OCI-LY1 (cell line): Measurements from ENCODE around the gene VEGFA.

Source experiments
- H2AFZ ChIP-seq: fragments of 200-600 bp; sonication (generic), shearing (Covaris generic); 2 replicates; pipeline ENCODE4 v1.6.0; 2014; ENCODE audit warnings: antibody characterized with exemption, mild to moderate bottlenecking, low read length
- H3F3A ChIP-seq: fragments of 200-600 bp; sonication (generic), shearing (Covaris generic); 2 replicates; pipeline ENCODE4 v1.6.0; 2014; ENCODE audit warnings: mild to moderate bottlenecking, antibody characterized with exemption, low read length, moderate library complexity; ENCODE audit not compliant: insufficient read depth
- H3K27ac ChIP-seq: fragments of 200-600 bp; sonication (generic); 2 replicates; pipeline ENCODE4 v1.5.1; 2014; ENCODE audit warnings: low read length, mixed run types, mild to moderate bottlenecking, low read depth; ENCODE audit not compliant: poor library complexity, severe bottlenecking
- H3K27me3 ChIP-seq: fragments of 200-600 bp; sonication (generic); 2 replicates; pipeline ENCODE4 v1.6.0; 2014; ENCODE audit warnings: antibody characterized with exemption, mild to moderate bottlenecking, low read length, moderate library complexity; ENCODE audit not compliant: insufficient read depth
- H3K36me3 ChIP-seq: fragments of 200-600 bp; sonication (generic); 2 replicates; pipeline ENCODE4 v1.6.1; 2014; ENCODE audit warnings: mild to moderate bottlenecking, antibody characterized with exemption, low read length, moderate library complexity, mixed read lengths; ENCODE audit not compliant: insufficient read depth
- H3K4me1 ChIP-seq: fragments of 200-600 bp; sonication (generic); 2 replicates; pipeline ENCODE4 v1.5.1; 2014; ENCODE audit warnings: mild to moderate bottlenecking, low read length, moderate library complexity; ENCODE audit not compliant: insufficient read depth, severe bottlenecking
- H3K4me2 ChIP-seq: fragments of 200-600 bp; sonication (generic), shearing (Covaris generic); 2 replicates; pipeline ENCODE4 v1.6.1; 2014; ENCODE audit warnings: low read length
- H3K4me3 ChIP-seq: fragments of 200-600 bp; sonication (generic); 2 replicates; pipeline ENCODE4 v1.5.1; 2014; ENCODE audit warnings: low read length, low read depth, mild to moderate bottlenecking, mixed read lengths; ENCODE audit not compliant: poor library complexity, severe bottlenecking
- H3K79me2 ChIP-seq: fragments of 200-600 bp; shearing (Covaris generic); 2 replicates; pipeline ENCODE4 v1.6.1; 2016; ENCODE audit warnings: mixed run types, low read length, mixed read lengths; ENCODE audit not compliant: insufficient read depth
- H3K9ac ChIP-seq: fragments of 200-600 bp; sonication (generic), shearing (Covaris generic); 2 replicates; pipeline ENCODE4 v1.6.1; 2014; ENCODE audit warnings: mild to moderate bottlenecking, low read length, mixed read lengths
- H3K9me2 ChIP-seq: fragments of 200-600 bp; sonication (generic), shearing (Covaris generic); 2 replicates; pipeline ENCODE4 v1.6.1; 2014; ENCODE audit warnings: low read depth, mild to moderate bottlenecking, low read length, mixed read lengths
- H3K9me3 ChIP-seq: fragments of 200-600 bp; shearing (Covaris generic); 2 replicates; pipeline ENCODE4 v1.6.1; 2014; ENCODE audit warnings: low read length, mixed read lengths
- H4K20me1 ChIP-seq: fragments of 200-600 bp; sonication (generic), shearing (Covaris generic); 2 replicates; pipeline ENCODE4 v1.6.0; 2016; ENCODE audit warnings: mild to moderate bottlenecking, low read length; ENCODE audit not compliant: insufficient read depth
- EZH2 ChIP-seq: fragments of 200-600 bp; sonication (generic), shearing (Covaris generic); IDR thresholded peaks from 2 replicates; pipeline ENCODE4 v1.8.0; 2017; ENCODE audit warnings: borderline replicate concordance, mixed run types, mild to moderate bottlenecking, antibody characterized with exemption, low read length, moderate library complexity, mixed read lengths
- TF ChIP-seq, protein P1 (sequence below): fragments of 200-600 bp; sonication (generic), shearing (Covaris generic); IDR thresholded peaks from 2 replicates; pipeline ENCODE4 v1.5.1; 2017; ENCODE audit warnings: mild to moderate bottlenecking, antibody characterized with exemption, low read length, moderate library complexity, mixed read lengths

Gene VEGFA

DNA sequence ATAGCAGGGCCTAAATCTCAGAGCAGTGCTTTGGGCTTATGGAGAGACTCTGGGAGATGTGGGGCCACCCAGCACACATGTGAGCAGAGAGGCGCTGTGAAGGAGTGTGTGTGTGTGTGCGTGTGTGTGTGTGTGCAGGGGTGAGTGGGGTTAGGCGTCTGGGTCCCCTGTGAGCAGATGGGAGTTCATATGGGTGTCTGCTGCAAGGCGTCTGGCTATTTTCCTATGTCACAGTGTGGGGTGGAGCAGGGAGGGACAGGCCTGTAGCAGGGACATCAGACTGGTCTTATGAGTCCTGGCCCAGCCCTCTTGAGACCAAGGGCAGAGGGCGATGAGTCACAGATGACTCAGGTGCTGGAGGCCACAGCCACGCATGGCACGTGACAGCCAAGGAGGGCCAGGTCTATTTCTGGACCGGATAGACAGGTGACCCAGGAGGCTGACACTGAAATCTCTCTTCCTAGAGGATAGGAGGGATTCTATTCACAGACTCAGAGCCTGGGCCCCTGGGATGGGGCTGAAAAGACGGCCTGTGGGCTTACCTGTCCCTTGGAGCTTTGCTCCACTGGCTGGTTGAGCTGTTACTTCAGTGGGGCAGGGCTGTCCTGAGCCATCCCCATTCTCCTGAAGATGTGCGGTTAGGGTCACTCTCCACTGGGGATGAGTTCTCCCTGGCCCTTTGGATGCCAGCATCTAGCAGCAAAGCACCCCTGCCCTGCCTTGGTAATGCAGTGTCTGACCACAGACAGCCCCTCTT is 28.9 kb downstream of the VEGFA start:
- no peak for TF ChIP-seq EZH2
- TF ChIP-seq, protein P1, sequence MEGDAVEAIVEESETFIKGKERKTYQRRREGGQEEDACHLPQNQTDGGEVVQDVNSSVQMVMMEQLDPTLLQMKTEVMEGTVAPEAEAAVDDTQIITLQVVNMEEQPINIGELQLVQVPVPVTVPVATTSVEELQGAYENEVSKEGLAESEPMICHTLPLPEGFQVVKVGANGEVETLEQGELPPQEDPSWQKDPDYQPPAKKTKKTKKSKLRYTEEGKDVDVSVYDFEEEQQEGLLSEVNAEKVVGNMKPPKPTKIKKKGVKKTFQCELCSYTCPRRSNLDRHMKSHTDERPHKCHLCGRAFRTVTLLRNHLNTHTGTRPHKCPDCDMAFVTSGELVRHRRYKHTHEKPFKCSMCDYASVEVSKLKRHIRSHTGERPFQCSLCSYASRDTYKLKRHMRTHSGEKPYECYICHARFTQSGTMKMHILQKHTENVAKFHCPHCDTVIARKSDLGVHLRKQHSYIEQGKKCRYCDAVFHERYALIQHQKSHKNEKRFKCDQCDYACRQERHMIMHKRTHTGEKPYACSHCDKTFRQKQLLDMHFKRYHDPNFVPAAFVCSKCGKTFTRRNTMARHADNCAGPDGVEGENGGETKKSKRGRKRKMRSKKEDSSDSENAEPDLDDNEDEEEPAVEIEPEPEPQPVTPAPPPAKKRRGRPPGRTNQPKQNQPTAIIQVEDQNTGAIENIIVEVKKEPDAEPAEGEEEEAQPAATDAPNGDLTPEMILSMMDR, result no peak
- H3K36me3 ChIP-seq, result no peaks in the 10 kb centered on the region
- 0 out of 2 replicates have a peak, but pooled peaks cover under 1% of the 10 kb centered on the region for H3K27me3 ChIP-seq
- no peaks in the 10 kb centered on the region for H3K79me2 ChIP-seq
- H3K9me2 ChIP-seq, result no peaks in the 10 kb centered on the region
- no peak overlapping the region for H3K27ac ChIP-seq
- H3K4me1 ChIP-seq, result no peaks in the 10 kb centered on the region
- H2AFZ ChIP-seq, result no peak overlapping the region
- no peak overlapping the region for H3K4me2 ChIP-seq
- no peaks in the 10 kb centered on the region for H4K20me1 ChIP-seq
- H3K9me3 ChIP-seq, result no peaks in the 10 kb centered on the region
- H3K4me3 ChIP-seq, result no peak overlapping the region
- H3F3A ChIP-seq, result no peaks in the 10 kb centered on the region
- H3K9ac ChIP-seq, result no peak overlapping the region

DNA sequence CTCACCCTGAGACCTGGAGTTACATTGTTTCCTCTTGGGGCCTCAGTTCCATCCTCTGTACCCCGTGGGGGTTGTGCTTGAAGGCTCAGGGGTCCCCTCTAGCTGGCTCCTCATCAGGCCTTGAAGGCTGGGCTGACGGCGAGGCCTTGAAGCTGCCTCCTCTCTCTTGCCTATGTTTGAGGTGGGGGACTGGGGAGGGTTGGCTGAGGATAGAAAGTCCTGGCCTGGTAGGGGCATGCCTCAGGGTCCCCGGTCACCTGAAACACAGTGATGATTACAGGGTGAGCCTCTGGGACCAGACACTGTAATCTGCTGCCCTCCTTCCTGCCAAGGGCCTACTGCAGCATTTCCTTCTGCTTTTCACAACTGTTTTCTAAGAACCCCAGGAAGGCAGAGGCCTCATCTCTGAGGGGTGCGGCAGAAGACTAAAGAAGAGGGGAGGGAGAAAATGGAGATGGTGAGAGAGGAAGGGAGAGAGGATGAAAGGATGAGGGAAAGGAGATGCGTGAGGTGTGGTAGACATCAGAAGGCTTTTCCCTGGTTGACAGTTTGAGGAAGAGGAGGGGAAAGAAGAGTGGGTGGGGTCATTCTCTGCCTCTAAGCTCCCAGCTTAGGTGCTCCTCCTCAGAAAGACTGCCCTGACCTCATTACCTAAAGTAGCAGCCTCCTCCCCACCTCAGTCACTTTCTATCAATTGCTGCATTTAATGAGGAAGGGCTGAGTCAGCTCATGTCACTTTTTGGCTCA is 29.7 kb downstream of the VEGFA start:
- Histone ChIP-seq H3K4me1 (no peaks in the 10 kb centered on the region), H3K27me3 (no peaks in the 10 kb centered on the region), H3K9me2 (no peaks in the 10 kb centered on the region), H3K79me2 (no peaks in the 10 kb centered on the region), H2AFZ (no peak overlapping the region), H3K9ac (no peak overlapping the region), H4K20me1 (no peaks in the 10 kb centered on the region), H3K4me3 (no peak overlapping the region), H3K9me3 (no peaks in the 10 kb centered on the region), H3F3A (no peaks in the 10 kb centered on the region), H3K36me3 (no peaks in the 10 kb centered on the region), H3K4me2 (no peak overlapping the region), H3K27ac (no peak overlapping the region)
- TF ChIP-seq, protein P1, result no peak
- TF ChIP-seq EZH2, result no peak

DNA sequence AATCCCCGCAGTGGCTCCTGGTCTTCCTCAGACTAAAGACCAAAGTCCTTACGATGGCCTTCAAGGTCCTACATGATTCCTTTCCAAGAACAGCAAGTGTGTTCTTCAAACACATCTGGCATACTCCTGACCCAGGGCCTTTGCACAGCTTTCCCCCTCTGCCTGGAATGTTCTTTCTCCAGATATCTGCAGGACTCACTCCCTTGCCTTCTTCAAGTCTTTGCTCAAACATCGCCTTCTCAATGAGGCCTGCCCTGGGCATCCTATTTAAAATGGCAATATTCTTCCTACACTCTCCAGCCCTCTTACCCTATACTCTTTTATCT is 30.2 kb downstream of the VEGFA start:
- Histone ChIP-seq H3K27me3 (no peaks in the 10 kb centered on the region), H3K4me3 (no peak overlapping the region), H3K9me3 (no peaks in the 10 kb centered on the region), H3K9ac (no peak overlapping the region), H3K4me2 (no peak overlapping the region), H2AFZ (no peak overlapping the region), H3K9me2 (no peaks in the 10 kb centered on the region), H3K27ac (no peak overlapping the region), H3K79me2 (no peaks in the 10 kb centered on the region), H4K20me1 (no peaks in the 10 kb centered on the region), H3K4me1 (no peaks in the 10 kb centered on the region), H3K36me3 (no peaks in the 10 kb centered on the region), H3F3A (no peaks in the 10 kb centered on the region)
- no peak for TF ChIP-seq EZH2
- TF ChIP-seq, protein P1, result no peak
